ENCODE data around the gene ANKRD31.
A peak's percentile ranks its signal among the peaks of the same experiment; 100 is the strongest.
"Not testable (repeated sequence)": the region's sequence is repeated elsewhere in the genome, so short reads cannot be mapped to it uniquely, and the experiment has no call there.

Gene ANKRD31, protein sequence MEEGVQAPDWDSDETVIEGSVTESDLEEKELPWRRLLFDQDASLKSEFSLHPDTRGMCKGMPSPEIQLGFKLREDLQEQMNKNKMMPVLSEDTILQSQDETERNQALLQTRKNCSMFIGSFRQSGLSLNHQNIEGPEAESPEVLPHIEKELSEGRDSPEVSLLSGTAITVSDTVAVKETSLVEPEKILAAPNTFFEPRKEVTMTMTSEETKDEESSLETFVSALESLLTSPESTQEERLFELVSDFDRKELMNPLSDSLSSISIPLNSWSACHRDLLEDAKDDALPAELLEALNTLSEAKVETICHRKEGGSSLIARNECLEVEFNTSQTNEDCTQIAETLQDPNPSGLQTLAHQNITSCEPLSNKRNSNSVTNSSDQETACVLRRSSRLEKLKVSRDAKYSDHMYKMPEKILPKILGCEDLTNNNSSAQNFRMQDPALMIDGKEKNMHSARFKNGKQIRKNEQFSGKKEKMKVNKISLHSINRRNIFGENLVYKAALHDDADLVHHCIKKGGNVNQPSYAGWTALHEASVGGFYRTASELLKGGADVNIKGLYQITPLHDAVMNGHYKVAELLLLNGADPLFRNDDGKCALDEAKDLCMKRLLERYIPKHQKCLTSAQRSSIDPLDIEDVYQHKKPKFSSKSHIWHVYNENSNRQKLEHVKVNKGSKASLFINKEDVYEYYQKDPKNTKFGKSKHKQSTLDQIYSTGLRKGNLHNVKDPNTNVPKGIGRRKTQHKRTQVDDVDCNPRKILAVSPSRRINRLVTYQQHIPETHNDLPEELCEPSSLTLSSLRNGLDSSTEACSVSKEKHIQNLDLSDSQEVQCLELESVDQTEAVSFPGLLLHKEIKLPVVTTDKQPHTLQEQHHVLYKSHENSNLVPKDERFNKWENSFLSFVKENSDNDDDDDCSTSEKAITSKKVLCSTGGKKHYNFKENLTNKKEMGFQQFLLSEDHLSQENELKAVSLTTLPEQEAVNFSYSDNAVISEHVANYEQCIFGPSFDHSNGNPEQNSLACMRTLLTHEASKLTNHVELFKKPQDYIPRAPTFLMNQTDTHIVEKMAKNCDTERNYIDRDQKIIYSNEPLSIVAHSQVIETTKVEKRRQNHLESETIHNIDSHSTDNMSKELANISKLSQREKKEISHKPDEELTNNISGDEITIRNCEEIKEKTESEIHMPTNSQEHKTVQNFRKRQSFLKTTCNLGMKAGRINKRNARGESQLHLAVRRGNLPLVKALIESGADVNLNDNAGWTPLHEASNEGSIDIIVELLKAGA (N-terminal part only)

GRCh38 chr5:75236322-75237316, at the start of gene ANKRD31:
Gene ANKRD31, minus strand, starts transcription at chr5:75236878. Its CDS starts 192 bp downstream, at chr5:75236686.
- DNase-seq = peak; percentile 79
- in situ Hi-C loops (cut with HindIII; ENCODE audit: low pct_ligation_motif_present, low pct_unique_long_range_greater_than_20kb, low sequenced_read_pairs) = no loop called here

- DNase-seq = no peak
Measured at GRCh38 chr5:75286211-75286773, 49.6 kb upstream of the ANKRD31 start.

DNA sequence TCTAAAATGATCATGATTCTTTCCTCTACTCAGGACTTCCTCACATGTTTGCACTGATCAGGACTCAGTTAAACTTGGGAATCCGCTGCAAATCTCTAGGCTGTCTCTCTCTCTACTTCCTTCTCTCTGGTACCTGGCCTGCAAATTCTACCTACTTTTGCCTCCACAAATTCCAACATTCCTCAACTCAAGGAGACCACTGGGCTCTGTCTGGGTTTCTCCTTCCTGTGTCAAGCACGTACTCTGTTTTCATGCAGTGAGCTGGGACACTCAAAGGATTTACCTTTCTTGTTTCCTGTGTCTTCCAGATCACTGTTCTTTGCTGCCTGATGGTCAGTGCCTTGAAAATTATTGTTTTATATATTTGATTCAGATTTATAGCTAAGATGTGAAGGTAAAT, 45.9 kb upstream of the ANKRD31 start:
- in situ Hi-C loops (cut with HindIII; ENCODE audit: low pct_ligation_motif_present, low pct_unique_long_range_greater_than_20kb, low sequenced_read_pairs) = no loop called here
- DNase-seq = no peak

More at GRCh38 chr5:75286211-75286773, 49.6 kb upstream of the ANKRD31 start:
- in situ Hi-C loops (cut with HindIII; ENCODE audit: low pct_ligation_motif_present, low pct_unique_long_range_greater_than_20kb, low sequenced_read_pairs) = no loop called here

DNA sequence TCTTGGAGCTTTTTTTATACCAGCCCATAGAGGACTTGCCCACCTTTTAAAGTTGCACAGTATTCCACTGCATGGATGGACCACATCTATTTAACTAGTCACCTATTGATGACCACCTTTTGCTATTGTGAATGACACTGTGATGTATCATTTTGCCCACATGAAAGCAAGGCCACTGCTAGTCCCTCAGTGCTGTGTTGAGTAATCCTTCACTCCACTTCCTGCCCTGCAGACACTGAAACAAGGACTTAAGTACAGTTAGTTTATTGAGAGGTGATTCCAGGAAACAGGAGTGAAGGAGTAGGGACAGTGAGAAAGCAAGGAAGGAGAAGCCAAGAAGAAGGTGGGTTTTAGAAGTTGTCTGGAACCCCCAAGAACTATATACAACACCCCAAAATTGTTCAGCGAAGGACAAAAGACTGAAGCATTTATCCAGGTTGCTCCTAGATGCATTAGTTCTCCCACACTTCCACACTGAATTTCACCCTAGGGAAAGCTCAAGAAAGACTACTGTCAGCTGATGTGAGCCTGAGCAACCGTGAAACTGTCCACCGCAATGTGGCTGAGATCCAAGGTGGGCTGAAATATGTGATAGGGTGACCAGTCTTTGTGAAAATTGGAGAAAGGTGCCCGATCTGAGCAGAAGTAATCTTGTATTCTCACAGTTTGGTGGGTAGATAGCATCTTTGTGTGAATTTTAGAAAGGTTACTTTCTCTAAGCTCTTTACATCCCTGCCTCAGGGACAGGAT, 45.2 kb upstream of the ANKRD31 start:
- in situ Hi-C loops (cut with HindIII; ENCODE audit: low pct_ligation_motif_present, low pct_unique_long_range_greater_than_20kb, low sequenced_read_pairs) = no loop called here
- DNase-seq = peak; percentile 59

DNA sequence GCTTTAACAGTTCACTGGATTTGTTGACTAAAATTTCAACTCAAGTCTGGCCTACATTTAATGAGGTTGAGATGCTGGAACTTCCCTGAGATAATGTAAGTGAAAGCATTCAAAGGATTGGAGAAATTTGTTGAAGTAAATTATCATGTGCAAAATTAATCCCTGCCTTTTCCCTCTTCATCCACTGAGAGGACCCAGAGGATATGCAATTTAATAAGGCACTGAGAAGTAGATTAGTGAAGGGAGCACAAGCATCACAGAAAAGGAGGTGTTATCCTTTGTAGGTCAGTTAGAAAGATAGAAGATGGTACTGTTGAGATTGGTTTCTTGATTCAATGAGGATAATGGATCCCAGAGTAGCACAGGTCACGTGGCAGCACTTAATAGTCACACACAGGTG, 42.6 kb upstream of the ANKRD31 start:
- in situ Hi-C loops (cut with HindIII; ENCODE audit: low pct_ligation_motif_present, low pct_unique_long_range_greater_than_20kb, low sequenced_read_pairs) = no loop called here
- DNase-seq = no peak

DNA sequence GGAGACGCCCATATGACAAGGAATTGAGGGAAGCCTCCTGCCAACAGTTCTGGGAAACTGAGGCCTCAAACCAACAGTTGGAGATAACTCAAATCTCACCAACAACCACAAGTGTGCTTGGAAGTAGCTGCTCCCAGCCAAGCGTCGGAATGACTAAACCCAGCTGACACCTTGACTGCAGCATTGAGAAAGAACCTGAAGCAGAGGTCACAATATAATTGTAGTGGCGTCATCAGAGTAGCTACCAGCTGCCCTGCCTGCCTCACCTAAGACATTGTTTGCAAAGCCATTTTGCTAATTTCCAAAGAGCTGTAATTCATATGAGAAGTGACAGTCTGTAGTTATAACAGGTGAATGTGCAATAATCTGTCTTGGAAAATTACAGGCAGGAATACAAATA, 40.8 kb upstream of the ANKRD31 start:
- in situ Hi-C loops (cut with HindIII; ENCODE audit: low pct_ligation_motif_present, low pct_unique_long_range_greater_than_20kb, low sequenced_read_pairs) = no loop called here
- DNase-seq = no peak

GRCh38 chr5:75275756-75276155, 39.1 kb upstream of the ANKRD31 start:
- no peak for DNase-seq
- in situ Hi-C loops (cut with HindIII; ENCODE audit: low pct_ligation_motif_present, low pct_unique_long_range_greater_than_20kb, low sequenced_read_pairs) = no loop called here

- in situ Hi-C loops (cut with HindIII; ENCODE audit: low pct_ligation_motif_present, low pct_unique_long_range_greater_than_20kb, low sequenced_read_pairs) = no loop called here
- DNase-seq = no peak
Measured at GRCh38 chr5:75275147-75275546, 38.5 kb upstream of the ANKRD31 start.

- DNase-seq = no peak
- in situ Hi-C loops (cut with HindIII; ENCODE audit: low pct_ligation_motif_present, low pct_unique_long_range_greater_than_20kb, low sequenced_read_pairs) = no loop called here
Measured at GRCh38 chr5:75274486-75274885, 37.8 kb upstream of the ANKRD31 start.

- DNase-seq; in situ Hi-C loops (cut with HindIII; ENCODE audit: low pct_ligation_motif_present, low pct_unique_long_range_greater_than_20kb, low sequenced_read_pairs): not testable (repeated sequence)
Measured at GRCh38 chr5:75270605-75271004, 33.9 kb upstream of the ANKRD31 start.

- DNase-seq = peak; percentile 52
- in situ Hi-C loops (cut with HindIII; ENCODE audit: low pct_ligation_motif_present, low pct_unique_long_range_greater_than_20kb, low sequenced_read_pairs) = no loop called here
Measured at GRCh38 chr5:75265731-75266130, 29.1 kb upstream of the ANKRD31 start.

- no peak for DNase-seq
- in situ Hi-C loops (cut with HindIII; ENCODE audit: low pct_ligation_motif_present, low pct_unique_long_range_greater_than_20kb, low sequenced_read_pairs) = no loop called here
Measured at GRCh38 chr5:75262271-75262670, 25.6 kb upstream of the ANKRD31 start.

DNA sequence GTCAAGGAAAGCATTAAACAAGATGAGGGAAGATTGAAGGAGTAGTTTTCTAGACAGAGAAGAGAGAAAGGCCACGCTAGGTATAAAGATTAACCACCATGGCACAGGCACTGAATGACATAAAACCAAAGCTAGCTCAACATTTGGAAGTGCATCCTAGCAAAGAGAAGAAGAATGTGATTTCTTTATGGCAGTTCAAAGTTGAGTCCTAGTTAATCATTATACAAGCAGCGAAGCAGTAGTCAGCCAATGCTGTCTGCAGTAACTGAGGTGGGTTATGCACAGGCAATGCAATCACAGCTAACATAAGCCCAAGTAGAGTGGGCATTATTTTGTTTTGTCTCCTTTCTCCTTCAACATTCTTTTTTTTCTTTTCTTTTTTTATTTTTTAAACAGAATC, 24.0 kb upstream of the ANKRD31 start:
- DNase-seq = peak; percentile 29
- in situ Hi-C loops (cut with HindIII; ENCODE audit: low pct_ligation_motif_present, low pct_unique_long_range_greater_than_20kb, low sequenced_read_pairs) = no loop called here

DNA sequence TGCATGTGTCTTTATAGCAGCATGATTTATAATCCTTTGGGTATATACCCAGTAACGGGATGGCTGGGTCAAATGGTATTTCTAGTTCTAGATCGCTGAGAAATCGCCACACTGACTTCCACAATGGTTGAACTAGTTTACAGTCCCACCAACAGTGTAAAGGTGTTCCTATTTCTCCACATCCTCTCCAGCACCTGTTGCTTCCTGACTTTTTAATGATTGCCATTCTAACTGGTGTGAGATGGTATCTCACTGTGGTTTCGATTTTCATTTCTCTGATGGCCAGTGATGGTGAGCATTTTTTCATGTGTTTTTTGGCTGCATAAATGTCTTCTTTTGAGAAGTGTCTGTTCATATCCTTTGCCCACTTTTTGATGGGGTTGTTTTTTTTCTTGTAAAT, 13.8 kb upstream of the ANKRD31 start:
- DNase-seq; in situ Hi-C loops (cut with HindIII; ENCODE audit: low pct_ligation_motif_present, low pct_unique_long_range_greater_than_20kb, low sequenced_read_pairs): not testable (repeated sequence)

DNA sequence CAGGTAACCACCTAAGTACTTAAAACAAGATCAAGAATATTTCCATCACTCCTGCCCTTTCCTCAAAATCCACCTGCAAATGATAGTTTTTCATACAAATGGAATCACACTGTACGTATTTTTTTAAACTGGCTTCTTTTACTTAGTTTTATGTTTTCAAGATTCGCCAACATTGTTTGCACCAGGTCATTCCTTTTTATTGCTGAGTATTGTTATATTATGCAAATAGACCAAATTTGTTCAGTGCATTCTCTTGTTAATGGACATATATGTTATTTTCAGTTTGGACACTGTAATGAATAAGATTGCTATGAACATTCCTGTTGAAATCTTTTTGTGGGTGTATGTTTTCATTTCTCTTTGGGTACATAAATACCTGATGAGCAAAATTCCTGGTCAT, 8.3 kb upstream of the ANKRD31 start:
- no peak for DNase-seq
- in situ Hi-C loops (cut with HindIII; ENCODE audit: low pct_ligation_motif_present, low pct_unique_long_range_greater_than_20kb, low sequenced_read_pairs) = no loop called here

- in situ Hi-C loops (cut with HindIII; ENCODE audit: low pct_ligation_motif_present, low pct_unique_long_range_greater_than_20kb, low sequenced_read_pairs) = no loop called here
Measured at GRCh38 chr5:75243510-75243909, 6.8 kb upstream of the ANKRD31 start.

DNA sequence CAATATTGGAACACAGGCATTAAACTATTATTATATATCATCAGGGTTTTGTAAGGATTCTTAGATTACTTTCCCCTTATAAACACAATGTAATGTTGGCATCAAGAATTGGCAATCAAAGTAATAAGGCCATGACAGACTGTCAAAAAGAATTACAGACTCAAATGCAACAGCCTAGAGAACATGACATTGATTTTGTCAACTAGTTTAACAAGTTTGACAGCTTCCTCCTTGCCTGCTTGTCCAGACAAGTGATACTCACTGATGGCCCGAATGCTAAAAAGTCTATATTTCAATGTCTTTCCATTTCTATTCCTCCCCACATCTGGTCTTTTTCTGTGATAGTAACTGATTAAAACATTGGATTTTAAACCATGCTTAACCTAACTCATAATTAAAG, 6.4 kb upstream of the ANKRD31 start:
- DNase-seq = no peak
- in situ Hi-C loops (cut with HindIII; ENCODE audit: low pct_ligation_motif_present, low pct_unique_long_range_greater_than_20kb, low sequenced_read_pairs) = no loop called here

More at GRCh38 chr5:75243510-75243909, 6.8 kb upstream of the ANKRD31 start:
- DNase-seq = no peak
